GM18858 (cell line): ENCODE results near the gene TMEM248.
"Not testable (repeated sequence)": the region's sequence is repeated elsewhere in the genome, so short reads cannot be mapped to it uniquely, and the experiment has no call there.

Source experiments
- ATAC-seq: cut with Tn5 transposase; IDR thresholded peaks from one replicate; pipeline ENCODE4 v1.9.1; 2021; ENCODE audit not compliant: unreplicated experiment

Gene TMEM248

DNA sequence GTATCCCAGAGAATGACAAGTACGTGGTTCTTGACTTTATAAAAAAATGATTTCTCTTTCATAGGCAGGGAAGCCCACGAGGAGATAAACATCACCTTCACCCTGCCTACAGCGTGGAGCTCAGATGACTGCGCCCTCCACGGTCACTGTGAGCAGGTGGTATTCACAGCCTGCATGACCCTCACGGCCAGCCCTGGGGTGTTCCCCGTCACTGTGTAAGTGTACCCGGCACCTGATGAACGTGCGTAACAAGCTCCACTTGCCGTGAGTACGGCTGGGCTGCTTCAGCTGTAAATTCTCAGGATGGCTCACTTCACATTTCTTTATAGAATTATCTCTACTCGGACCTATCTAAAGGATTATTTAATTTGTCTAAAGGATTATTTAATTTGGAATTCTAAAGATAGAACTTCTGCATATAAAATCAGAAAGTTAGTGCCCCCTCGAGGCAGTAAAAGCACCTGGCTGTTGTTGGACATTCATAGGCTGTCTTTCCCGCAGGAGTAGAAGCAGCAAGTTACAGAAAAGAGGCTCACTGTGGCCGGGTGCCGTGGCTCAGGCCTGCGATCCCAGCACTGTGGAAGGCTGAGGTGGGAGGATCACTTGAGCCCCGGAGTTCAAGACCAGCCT, 27.6 kb downstream of the TMEM248 start:
- no peak for ATAC-seq

DNA sequence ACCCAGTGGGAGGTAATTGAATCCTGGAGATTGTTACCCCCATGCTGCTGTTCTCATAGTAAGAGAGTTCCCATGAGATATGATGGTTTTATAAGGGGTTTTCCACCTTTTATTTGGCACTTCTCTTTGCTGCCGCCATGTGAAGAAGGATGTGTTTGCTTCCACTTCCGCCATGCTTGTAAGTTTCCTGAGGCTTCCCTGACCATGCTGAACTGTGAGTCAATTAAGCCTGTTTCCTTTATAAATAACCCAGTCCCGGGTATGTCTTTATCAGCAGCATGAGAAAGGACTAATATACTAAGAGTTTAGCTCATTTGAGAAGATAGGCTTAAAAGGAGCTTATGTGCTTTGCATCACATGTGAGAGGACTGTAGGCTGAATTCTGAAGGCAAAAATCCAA, 29.3 kb downstream of the TMEM248 start:
- ATAC-seq = no peak

DNA sequence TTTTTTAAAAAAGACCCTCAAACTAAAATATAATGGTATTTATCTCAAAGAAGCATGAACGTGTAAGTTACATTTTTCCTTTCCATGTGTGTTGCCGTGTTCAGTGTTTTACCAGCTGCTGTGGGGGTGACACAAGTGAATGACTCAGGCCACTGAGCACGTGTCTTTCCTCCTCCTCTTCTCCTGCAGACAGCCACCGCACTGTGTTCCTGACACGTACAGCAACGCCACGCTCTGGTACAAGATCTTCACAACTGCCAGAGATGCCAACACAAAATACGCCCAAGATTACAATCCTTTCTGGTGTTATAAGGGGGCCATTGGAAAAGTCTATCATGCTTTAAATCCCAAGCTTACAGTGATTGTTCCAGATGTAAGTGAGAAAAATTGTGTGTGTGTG, 29.7 kb downstream of the TMEM248 start:
- ATAC-seq = no peak

DNA sequence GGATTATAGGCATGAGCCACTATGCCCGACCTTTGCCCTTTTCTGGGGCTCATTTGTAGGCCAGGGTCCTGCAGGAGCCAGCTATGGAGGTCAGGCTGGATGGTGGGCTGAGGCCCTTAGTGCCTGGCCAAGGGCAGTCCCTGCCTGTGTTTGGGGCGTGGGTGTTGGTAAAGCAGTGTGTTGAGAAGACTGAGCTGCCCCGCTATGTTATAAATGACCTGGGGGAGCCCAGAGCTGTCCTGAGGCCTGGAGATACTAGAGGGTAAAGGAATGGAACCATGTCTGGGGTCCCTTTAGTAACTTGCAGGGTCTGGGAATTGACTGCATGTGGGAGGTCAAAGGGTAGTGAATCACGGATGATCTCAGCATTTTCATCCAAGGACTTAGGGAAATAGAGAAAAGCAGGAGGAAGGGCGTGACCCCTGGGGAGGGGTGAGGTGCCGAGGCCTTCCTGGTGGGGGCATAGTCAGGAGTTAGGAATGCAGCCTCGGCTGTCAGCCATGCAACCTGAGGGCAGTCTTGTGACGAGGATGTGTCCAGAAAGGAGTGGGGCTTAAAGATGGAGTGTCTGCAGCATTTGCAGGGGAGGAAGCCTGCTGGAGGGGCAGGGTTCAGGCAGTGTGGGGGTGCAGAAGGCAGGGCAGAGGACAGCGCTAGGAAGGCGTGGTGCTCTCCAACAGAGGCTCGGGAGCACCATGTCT, 31.5 kb downstream of the TMEM248 start:
- no peak for ATAC-seq

DNA sequence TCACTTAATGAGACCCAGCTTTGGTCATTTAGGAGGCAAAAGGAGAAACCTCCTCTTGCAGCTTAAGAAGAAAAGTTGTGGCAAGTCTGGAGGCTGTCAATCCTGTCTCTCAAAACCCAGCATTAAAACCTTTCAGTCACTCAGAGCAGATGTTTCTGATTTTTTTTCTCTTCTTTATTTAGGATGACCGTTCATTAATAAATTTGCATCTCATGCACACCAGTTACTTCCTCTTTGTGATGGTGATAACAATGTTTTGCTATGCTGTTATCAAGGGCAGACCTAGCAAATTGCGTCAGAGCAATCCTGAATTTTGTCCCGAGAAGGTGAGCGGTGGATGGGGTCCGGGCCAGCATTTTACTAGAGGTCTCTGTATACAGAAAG, 32.0 kb downstream of the TMEM248 start:
- no peak for ATAC-seq

DNA sequence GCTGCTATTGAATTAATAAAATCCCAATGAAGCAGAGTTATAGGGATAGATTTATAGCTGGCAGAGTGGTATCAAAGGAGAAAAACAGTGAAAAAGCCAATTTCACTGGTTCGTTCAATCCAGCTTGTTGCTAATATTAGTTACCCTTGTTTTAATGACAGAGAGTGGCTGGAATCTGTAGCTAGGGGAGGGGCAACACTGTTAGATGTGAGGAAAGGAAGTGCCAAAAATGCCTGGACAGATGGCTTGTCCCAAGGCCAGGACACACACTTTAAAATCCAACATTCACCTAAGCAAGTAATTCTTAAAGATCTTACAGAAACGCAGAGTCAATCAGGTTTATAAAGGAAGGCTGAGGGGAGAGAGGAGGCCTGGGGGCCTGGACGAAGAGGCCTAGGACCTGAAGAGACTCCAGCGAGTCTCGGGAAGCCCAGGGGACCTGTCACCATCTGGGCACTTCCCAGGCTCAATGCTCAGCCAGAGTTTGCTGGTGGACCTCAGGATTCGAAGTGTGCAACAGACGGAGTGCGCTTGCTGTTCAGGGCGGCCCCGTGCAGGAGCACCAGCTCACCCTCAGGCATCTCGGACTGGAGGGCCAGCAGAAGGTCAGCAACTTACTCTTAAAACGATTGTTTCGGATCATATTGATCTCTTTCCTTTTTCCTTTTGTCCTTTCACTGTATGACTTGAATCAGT, 36.7 kb downstream of the TMEM248 start:
- ATAC-seq = no peak

DNA sequence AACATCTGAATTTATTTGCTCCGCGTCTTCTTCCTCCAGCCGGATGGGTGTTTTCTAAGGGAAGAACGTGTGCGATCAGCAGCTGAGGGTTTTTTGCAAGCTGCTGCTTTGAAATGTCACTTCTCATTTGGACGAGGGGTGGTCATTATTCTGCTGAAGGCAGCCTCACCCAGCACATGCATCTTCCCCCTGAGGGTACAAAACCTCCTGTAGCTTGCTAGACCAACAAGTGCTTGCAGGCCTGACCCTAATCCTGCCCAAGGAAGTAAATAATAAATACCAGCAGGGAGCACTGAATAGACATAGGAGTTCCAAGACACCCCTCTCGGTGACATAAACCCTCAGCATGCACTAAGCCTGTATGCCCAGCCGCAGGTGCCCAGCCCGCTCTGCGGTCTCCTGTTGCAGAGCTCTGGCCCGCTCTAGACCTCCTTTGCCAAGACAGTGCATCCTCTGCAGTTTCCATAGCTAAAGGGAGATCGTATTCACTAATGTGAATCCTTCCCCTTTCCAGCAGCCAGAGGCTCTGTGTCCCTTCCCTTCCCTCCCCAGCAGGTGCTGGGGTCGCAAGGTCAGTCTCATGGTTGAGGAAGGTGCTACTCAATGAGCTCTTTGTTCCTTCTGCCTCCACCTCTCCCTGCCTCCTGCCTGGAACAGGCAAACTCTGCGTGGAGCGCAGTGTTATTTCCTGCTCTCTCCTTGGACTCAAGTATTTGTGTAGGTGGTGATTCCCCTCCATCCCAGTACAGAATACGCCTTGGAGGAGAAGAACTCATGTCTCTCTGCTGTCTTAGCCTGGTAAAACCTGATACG, 37.7 kb downstream of the TMEM248 start:
- no peak for ATAC-seq

DNA sequence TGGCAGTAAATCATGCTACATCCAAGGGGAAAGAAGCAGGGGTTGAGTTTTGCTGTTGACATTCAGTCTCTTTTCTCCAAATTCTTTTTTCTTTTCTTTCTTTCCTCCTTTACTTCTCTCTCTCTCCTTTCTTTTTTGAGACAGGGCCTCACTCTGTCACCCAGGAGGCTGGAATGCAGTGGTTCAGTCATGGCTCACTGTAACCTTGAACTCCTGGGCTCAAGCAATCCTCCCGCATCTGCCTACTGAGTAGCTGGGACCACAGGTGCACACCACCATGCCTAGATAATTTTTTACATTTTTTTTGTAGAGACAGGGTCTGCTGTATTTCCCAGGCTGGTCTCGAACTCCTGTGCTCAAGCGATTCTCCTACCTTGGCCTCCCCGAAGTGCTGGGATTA, 39.2 kb downstream of the TMEM248 start:
- ATAC-seq = no peak

DNA sequence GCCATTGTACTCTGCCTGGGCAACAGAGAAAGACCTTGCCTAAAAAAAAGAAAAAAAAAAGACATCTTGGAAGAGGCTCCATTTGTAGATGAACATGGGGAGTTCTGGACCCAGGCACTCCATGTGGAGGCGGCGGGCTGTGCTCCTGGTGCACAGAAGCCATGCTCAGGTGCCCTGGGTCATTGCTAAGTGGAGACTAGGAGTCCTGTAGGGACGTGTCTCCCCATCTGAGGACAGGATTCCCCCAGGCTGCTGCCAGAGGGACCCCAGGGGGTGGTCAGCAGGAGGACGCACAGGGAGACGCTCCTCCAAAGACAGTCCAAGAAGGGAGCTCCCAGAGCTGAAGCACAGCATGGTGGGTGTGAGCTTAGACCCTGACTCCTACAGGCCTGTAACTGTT, 40.1 kb downstream of the TMEM248 start:
- no peak for ATAC-seq

DNA sequence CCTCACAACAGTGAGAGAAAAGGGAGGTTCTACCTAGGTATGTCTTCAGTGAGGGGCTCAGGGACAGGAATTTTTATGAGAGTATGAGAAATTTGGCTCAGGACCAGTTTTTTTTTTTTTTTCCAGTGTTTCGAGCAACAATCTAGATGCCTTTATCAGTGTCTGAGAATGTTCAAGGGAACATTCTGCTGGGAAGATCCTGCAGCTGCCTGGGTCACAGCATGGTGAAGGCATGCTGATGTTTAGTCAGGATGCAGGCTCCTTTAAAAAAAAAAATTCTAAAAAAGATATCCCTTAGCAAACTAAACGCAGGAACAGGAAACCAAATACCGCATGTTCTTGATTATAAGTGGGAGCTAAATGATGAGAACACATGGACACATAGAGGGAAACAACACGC, 43.4 kb downstream of the TMEM248 start:
- no peak for ATAC-seq

DNA sequence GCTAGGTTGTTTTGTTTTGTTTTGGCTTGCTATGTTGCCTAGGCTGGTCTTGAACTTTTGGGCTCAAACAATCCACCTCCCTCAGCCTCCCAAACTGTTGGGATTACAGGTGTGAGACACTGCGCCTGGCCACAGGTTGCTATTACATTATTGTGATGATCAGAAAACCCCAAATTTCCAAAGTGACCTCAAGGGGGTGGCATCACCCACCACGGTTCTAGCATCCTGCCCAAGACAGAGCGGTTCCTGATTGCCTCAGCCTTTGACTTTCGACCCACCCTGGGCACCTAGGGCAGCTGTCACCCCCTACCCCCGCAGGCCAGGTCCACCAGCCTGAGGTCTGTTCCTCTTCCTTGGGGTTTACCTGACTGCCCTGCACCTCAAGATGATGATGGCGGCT, 46.0 kb downstream of the TMEM248 start:
- no peak for ATAC-seq

DNA sequence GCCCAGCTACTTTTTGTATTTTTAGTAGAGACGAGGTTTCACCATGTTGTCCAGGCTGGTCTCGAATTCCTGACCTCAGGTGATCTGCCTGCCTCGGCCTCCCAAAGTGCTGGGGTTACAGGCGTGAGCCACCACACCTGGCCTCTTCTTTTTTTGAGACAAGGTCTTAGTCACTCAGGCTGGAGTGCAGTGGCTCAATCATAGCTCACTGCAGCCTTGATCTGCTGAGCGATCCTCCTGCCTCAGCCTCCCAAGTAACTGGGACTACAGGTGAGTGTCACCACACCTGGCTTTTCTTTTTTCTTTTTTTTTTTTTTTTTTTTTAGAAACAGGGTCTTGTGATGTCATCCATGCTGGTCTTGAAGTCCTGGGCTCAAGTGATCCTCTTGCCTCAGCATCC, 48.0 kb downstream of the TMEM248 start:
- not testable (repeated sequence) for ATAC-seq

DNA sequence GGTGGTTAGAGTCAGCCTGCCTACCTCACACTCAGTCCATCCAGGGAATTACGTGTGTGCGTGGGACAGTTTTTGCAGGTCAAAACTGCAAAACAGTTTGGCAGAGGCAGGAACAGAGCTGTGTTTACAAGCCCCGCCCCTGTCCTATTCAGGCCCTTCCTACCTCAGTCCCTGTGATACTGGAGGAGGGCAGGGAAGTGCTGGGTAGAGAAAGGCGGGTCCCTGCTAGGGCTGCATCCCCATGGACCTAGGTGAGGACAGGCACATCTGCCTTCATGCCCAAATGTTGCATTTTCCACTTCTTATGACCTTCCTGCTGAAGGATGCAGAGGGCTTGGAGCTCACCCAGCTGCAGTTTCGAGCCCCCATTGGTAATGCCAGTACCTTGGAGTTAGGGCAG, 49.3 kb downstream of the TMEM248 start:
- no peak for ATAC-seq

DNA sequence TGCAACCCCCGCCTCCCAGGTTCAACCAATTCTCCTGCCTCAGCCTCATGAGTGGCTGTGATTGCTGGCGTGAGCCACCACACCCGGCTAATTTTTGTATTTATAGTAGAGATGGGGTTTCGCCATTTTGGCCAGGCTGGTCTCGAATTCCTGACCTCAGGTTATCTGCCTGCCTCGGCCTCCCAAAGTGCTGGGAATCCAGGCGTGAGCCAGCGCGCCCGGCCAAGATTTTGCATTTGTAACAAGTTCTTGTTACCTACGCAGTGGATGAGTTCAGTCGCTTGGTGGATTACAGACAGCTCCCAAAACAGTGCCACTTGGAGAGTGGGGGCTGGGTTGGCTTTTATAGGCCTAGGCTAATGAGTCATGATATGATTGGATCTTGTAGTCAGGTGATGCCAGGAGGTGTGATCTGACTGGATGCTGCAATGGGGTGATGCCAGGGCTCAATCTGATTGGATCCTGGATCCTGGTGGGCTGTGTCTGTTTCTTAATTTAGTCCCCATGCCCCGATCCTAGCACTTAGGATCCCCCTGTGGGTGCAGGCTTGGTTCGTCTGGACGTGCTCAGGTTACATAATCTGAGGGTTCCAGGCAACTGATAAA, 54.1 kb downstream of the TMEM248 start:
- no peak for ATAC-seq

DNA sequence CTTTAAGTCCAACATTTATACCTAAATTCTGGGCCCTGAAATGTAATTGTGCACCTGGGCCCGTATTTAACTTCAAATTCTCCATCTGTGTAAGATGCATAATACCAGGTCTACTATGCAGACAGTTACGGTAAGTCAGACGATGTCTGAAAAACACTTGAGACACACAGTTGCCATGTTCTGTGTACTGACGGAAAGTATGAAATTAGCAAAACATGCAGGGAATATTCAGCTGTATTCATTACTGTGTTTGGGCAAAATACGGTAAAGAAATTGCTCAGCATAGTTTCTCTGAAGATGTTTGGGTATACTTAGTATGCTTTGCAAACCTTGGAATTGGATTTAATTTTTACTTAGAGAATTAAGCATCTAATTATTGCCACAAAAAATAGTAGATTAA, 57.3 kb downstream of the TMEM248 start:
- ATAC-seq = not testable (repeated sequence)

DNA sequence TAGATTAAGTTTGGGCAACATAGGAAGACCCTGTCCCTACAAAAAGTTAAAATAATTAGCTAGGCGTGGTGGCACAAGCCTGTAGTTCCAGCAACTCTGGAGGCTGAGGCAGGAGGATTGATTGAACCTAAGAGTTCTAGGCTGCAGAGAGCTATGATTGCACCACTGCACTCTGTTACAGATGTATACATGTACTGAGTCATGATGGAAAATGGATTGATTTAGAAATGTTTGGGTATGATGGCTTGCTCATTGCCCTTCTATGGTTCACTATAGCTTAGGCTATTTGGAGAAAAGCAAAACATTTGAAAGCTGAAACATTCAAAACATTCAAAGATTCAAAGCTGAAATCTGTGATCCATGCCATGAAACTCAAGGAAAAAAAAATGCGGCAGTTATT, 58.0 kb downstream of the TMEM248 start:
- not testable (repeated sequence) for ATAC-seq

DNA sequence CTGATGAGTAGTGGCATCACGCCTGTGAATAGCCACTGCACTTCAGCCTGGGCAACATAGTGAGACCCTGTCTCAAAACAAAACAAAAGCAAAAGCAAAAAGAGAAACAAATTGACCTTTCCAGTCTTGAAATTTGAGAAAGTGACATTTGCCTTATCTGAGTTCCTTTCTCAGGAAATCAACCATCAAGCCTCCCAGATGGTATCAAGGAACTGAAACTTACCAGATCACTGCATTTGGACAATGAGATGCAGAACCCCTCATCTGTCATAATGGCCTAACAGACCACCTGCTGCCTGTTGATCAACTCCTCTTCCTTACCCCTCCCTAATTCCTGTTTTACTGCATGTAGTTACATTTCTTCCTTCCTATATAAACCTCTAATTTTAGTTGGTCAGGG, 59.3 kb downstream of the TMEM248 start:
- not testable (repeated sequence) for ATAC-seq

DNA sequence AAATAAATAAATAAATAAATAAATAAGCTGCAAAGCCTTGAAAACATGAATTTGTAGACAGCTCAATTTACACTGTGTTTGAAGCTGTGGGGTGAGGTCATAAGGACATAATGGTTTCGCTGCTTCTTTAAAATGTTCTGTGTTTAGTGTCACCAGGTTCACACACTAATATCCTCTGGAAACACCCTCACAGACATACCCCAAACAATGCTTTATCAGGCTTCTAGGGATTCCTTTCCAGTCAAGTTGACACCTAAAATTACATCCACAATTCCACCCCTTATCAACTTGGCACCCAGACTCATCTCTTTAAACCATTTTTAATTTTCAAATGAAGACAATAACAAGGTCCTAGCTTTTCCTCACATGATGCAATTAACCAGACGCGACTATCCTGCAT, 68.5 kb downstream of the TMEM248 start:
- not testable (repeated sequence) for ATAC-seq

DNA sequence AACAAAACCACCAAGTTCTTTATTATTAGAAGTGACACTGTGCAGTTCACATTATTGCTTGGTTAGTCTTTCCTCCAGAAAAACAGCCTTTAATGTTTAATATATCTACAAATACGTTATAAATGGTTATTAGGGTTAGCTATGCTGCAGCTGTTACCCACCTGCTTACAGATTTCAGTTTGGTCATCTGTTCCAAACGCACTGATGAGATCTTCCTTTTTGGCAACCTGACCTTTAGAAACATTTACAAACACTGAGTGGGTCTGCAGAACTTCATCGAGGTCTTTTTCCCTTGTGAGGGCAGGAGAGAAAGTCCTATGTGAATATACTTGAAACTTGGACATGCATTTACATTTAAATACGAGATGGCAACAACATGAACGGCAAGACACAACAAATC, 73.0 kb downstream of the TMEM248 start:
- not testable (repeated sequence) for ATAC-seq

DNA sequence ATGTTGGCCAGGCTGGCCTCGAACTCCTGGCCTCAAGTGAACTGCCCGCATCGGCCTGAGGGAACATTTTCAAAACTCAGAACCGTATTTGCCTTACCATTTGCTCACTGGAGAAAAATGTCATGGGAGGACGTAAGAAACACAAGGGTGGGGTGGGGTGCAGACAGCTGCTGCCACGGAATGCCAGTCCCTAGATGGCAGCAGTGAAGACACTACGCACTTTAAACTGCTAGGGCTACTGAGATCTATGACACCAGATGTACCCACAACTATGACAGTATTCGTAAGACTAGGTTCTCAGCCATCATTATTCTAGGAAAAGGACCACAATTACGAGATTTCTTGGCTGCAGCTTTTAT, 73.6 kb downstream of the TMEM248 start:
- peak; percentile 31 for ATAC-seq
